HT1080 (cell line): ENCODE results near the gene EDNRB. TPM values are rescaled to one million over a fixed set of nuclear protein-coding genes. Genes with fewer than 3 reads are reported as not detected.

Source experiments
- small RNA-seq: library from RNA; depleted of rRNA; stranded (forward); fragments of <200 nt; gene quantifications from one replicate; pipeline ENCODE3, GENCODE V24; 2014
- total RNA-seq: library from RNA; depleted of rRNA; stranded (reverse); fragments of >200 nt; shearing (Covaris generic); gene quantifications from 2 replicates; pipeline ENCODE4 v1.2.3, GENCODE V29; 2014; rRNA removed

EDNRB gene
- total RNA-seq, 1 experiment from 2014 or later: not detected

Small RNAs within 50 kb of the gene (small RNA-seq; reads per million reads assigned to genes)
- not detected for gene RN7SL810P

Other genes with a start within 250 kb of the EDNRB start
- gene SLAIN1, start 221.1 kb downstream of the EDNRB start, total RNA-seq: 4.2 and 6.1 TPM in 2 replicates